ENCODE results near the gene CAPZB. TPM values are rescaled to one million over a fixed set of nuclear protein-coding genes. Genes with fewer than 3 reads are reported as not detected.

The CAPZB gene
- total RNA-seq, 1 donor from 2014 or later: 102 TPM

DNA sequence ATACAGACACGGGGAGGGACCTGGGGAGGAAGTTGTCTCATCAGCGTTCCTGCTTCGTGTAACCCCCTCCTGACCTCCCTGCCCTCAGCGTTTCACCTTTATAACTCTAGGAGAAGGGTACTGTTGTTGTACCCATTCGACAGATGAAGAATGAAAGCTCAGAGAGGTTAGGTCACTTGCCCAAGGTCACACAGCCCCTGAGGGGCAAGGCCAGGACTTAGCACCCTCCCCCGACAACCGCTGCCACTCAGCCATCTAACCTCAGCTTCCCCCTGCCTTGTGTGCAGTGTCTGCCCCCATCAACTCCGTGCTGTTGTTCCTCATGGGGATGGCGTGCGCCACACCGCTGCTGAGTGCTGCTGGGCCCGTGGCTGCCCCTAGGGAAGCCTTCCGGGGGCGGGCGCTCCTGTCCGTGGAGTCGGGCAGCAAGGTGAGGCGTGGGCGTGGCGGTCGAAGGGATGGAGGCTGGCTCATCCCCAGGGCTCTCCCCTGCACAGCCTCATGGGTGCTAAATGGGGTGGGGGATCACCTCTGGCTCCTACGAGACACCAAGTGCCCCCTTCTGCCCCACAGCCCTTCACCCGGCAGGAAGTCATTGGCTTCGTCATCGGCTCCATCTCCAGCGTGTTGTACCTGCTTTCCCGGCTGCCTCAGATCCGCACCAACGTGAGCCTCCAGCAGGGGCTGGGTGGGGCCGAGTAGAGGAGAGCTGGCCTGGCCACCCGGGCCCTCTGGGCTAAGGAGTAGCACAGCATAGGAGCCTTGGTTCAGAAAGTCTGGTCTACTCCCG lies 159.2 kb downstream of the CAPZB start:
- Histone ChIP-seq H3K4me1 (no peaks in the 10 kb centered on the region), H3K27me3 (no peaks in the 10 kb centered on the region), H3K36me3 (peaks cover 43 to 52% of the 10 kb centered on the region in 2 donors), H3K9me3 (no peaks in the 10 kb centered on the region), H3K27ac (no peak overlapping the region), H3K4me3 (no peak overlapping the region)
- DNase-seq (ENCODE audit: low spot score in 2 of 2): no peak
- TF ChIP-seq CTCF (IDR thresholded peaks at IDR 0.05): no peak
- intact Hi-C loops (cut with DNase I): no loop called here

DNA sequence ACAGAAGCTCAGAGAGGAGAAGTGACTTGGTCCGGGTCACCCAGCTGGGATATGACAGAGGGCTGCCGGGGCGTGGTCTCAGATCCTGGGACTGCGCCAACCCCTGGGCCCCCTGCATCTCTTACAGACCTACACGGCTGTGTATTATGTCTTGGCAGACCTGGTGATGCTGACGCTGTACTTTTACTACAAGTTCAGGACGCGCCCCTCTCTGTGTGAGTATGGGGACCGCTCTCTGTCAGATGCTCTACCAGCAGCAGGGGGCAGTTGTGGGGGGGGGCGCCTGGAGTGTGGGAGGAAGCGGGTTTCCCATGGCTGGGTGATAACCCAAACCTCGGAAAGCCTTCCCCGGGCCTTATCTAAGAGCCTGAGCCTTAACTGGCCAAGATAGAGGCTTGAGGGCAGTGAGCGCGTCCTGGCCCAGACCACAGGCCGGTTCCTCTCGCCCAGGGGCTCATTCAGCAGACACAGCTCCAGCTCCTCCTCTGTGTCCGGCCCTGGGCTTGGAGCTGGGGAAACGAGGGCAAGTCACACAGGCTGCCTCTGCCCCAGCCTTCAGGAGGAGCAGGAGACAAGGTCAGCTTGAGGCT lies 159.9 kb downstream of the CAPZB start:
- Histone ChIP-seq H3K27ac (no peak overlapping the region), H3K36me3 (peaks cover 43 to 52% of the 10 kb centered on the region in 2 donors), H3K4me3 (no peak overlapping the region), H3K4me1 (no peaks in the 10 kb centered on the region), H3K27me3 (no peaks in the 10 kb centered on the region), H3K9me3 (no peaks in the 10 kb centered on the region)
- DNase-seq (ENCODE audit: low spot score in 2 of 2): no peak
- intact Hi-C loops (cut with DNase I): no loop called here
- no peak for TF ChIP-seq CTCF (IDR thresholded peaks at IDR 0.05)

- Histone ChIP-seq H3K4me3 (no peak overlapping the region), H3K27ac (no peak overlapping the region), H3K9me3 (no peaks in the 10 kb centered on the region), H3K36me3 (peaks cover 43 to 52% of the 10 kb centered on the region in 2 donors), H3K27me3 (no peaks in the 10 kb centered on the region), H3K4me1 (no peaks in the 10 kb centered on the region)
- TF ChIP-seq CTCF (IDR thresholded peaks at IDR 0.05): no peak
- DNase-seq (ENCODE audit: low spot score in 2 of 2): no peak
- intact Hi-C loops (cut with DNase I): no loop called here
These were observed 160.7 kb downstream of the CAPZB start for GRCh38 chr1:19324665-19324990.

DNA sequence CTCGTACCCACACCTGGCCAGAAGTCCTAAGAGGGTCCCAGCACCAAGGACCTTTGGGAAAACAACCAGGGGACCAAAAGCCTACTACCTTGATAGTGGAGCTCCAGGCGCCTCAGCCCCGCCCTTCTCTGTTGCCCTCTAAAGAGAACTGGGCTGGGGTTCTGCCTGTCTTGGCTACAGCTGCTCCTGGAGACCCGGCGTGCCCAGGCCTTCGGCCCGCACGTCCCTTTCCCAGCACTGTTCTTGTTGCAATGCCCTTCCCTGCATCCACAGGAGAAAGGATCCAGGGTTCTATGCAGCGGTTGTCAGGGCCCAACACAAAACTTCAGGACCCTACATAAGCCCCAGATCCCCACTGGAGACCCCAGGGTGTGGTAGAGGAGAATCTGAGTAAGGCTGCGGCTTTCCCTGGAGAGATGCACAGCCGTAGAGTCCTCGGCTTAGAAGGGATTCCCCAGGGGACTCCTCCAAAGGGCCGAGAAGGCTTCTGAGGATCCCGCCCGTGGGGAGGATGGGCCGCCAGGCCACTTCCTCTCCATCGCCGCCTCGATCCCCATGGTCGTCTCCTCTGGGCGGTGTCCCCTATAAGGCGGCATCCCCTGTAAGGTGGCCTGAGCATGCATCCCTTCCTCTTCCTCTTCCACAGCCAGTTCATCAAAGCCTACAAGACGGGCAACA lies 161.2 kb downstream of the CAPZB start:
- no peak overlapping the region for H3K4me3 ChIP-seq
- peaks cover 38 to 52% of the 10 kb centered on the region in 2 donors for H3K36me3 ChIP-seq
- no peak for DNase-seq (ENCODE audit: low spot score in 2 of 2)
- intact Hi-C loops (cut with DNase I): no loop called here
- H3K27me3 ChIP-seq: no peaks in the 10 kb centered on the region
- TF ChIP-seq CTCF (IDR thresholded peaks at IDR 0.05): no peak
- H3K4me1 ChIP-seq: no peaks in the 10 kb centered on the region
- no peaks in the 10 kb centered on the region for H3K9me3 ChIP-seq
- H3K27ac ChIP-seq: no peak overlapping the region

DNA sequence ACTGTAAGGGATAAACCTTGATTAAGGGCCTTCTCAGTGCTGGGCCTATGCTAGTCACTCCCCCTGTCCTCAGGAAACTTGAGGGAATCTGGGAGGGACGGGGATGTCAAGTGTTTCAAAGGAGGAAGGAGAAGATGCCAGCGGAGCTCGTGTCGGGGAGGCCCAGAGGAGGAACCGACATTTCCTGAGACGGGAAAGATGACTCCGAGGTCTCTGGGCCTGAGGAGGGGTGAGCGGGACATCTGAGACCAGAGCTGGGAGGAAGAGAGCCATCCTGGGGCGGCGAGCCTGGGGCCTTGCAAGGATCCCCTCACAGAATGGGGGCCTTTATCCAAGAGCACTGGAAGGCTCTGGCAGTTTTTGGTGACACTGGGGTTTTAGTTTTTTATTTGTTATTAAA lies 162.9 kb downstream of the CAPZB start:
- TF ChIP-seq CTCF (IDR thresholded peaks at IDR 0.05): no peak
- Histone ChIP-seq H3K27ac (no peak overlapping the region), H3K36me3 (peaks cover 26 to 45% of the 10 kb centered on the region in 2 donors), H3K9me3 (no peaks in the 10 kb centered on the region), H3K4me1 (no peaks in the 10 kb centered on the region), H3K27me3 (no peaks in the 10 kb centered on the region), H3K4me3 (no peak overlapping the region)
- no peak for DNase-seq (ENCODE audit: low spot score in 2 of 2)
- intact Hi-C loops (cut with DNase I): no loop called here
